ENCODE results near the gene FGGY. TPM values are rescaled to one million over a fixed set of nuclear protein-coding genes. Genes with fewer than 3 reads are reported as not detected.
"Not testable (repeated sequence)": the region's sequence is repeated elsewhere in the genome, so short reads cannot be mapped to it uniquely, and the experiment has no call there.

FGGY gene
- total and polyA plus RNA-seq, 5 donors: 10.0 to 20.5 (median 19.9) TPM

DNA sequence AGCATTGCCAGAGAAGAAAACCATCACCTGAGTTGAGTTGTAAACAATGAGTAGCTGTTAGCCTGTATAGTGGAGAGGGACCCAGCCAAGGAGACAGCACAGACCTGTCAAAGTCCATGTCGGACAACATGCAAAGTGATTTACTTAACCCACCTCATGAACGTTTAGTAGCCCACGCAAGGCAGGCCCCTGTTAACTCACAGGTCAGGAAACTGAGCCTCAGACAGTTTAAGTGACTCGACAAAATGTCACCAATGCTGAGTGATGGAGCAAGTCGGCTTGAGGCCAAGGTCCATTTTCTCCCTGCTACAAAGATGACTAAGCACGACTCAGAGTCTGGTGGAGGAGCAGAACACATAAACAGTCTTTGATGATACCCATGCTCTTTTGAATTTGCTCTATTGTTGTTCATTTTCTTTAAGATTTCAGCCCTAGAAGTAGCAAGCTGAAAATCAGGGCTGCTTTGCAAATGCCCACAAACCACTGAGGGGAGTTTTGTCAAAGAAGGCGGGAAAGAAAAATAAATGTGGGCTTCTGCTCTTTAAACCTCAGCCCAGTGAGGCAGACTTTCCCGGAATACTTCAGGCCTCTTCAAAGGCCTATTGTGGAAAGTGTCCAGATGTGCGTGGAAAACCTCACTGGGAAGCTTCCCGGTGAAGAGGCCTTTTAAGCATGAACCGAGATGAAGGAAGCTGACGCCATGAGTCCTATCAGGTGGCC lies 434.0 kb downstream of the FGGY start:
- DNase-seq (peak; percentile 73 to 85 (median 78)), ATAC-seq (peak; percentile 63 to 88)
- intact Hi-C loops (cut with DNase I): no loop called here
- Histone ChIP-seq H3K9me3 (ENCODE audit: control insufficient read depth, low read length) (no peaks in the 10 kb centered on the region), H3K27ac (ENCODE audit: low read length) (peak overlapping the region; percentile 19), H3K4me1 (ENCODE audit: control insufficient read depth, insufficient read depth, low read length) (peaks cover 10% of the 10 kb centered on the region), H3K4me3 (ENCODE audit: low read length) (no peak overlapping the region), H3K27me3 (ENCODE audit: control insufficient read depth, insufficient read depth) (no peaks in the 10 kb centered on the region)
- 32% methylated on average over 12 of the region's 12 CpGs for WGBS

DNA sequence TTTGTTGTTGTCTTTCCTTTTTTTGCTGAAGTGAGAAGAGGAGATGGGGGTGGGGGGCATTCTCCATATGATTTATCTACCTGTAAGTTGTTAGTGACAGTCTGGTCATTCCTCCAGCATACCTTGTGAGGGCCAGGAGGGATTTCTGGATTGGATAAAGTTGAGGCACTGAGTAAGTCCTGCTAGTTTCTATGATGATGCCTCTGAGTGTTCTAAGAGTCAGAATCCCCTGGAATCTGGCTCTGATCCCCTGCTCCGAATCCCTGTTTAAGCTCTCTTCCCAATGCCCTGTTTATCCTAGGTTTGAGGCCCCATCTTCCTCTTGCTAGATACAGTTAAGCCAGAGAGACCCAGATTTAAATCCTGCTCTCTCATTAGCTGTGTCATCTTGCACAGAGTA lies 434.7 kb downstream of the FGGY start:
- ATAC-seq: no peak
- intact Hi-C loops (cut with DNase I): no loop called here
- 91% methylated on average over 1 of the region's 1 CpG for WGBS
- H3K4me3 ChIP-seq (ENCODE audit: low read length): no peak overlapping the region
- H3K27ac ChIP-seq (ENCODE audit: low read length): peak overlapping the region; percentile 19
- no peaks in the 10 kb centered on the region for H3K27me3 ChIP-seq (ENCODE audit: control insufficient read depth, insufficient read depth)
- H3K9me3 ChIP-seq (ENCODE audit: control insufficient read depth, low read length): no peaks in the 10 kb centered on the region
- H3K4me1 ChIP-seq (ENCODE audit: control insufficient read depth, insufficient read depth, low read length): peaks cover 10% of the 10 kb centered on the region
- DNase-seq: no peak

DNA sequence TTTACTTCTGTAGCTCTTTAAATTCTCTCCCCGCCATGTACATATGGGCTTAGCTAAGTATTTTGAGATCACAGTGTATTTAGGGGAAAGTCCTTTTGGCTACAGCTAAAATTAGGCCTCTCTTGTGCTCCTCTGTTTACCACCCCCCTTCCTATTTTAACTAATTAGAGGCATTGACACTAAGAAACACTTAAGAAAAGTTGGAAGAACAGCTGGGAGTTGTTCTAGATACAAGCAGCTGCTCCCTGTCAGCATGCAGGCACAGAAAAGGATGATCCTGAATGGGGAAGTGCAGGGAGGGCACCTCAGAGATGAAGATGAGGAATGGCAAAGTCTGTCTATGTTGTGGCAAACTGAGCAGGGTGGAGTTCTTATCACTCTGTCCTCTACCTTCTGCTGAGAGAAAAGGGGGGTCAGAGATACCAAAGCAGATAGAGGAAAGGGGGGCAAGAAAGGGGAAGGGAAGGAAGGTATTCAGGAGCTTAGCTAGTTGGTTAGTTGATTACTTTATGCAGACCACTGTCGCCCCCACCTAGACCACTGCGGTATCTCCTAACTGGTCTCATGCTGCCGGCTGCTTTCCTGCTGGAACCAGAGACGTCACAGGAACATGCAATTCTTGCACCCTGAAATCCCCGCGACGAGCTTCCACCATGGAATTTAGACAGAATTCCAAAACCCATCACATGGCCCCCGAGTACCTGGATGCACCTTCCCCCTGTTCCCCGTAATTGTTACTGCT lies 435.5 kb downstream of the FGGY start:
- Histone ChIP-seq H3K27ac (ENCODE audit: low read length) (no peak overlapping the region), H3K4me3 (ENCODE audit: low read length) (no peak overlapping the region), H3K27me3 (ENCODE audit: control insufficient read depth, insufficient read depth) (no peaks in the 10 kb centered on the region), H3K9me3 (ENCODE audit: control insufficient read depth, low read length) (no peaks in the 10 kb centered on the region), H3K4me1 (ENCODE audit: control insufficient read depth, insufficient read depth, low read length) (peaks cover 10% of the 10 kb centered on the region)
- 79% methylated on average over 10 of the region's 10 CpGs for WGBS
- no peak for DNase-seq
- ATAC-seq: no peak
- intact Hi-C loops (cut with DNase I): no loop called here

DNA sequence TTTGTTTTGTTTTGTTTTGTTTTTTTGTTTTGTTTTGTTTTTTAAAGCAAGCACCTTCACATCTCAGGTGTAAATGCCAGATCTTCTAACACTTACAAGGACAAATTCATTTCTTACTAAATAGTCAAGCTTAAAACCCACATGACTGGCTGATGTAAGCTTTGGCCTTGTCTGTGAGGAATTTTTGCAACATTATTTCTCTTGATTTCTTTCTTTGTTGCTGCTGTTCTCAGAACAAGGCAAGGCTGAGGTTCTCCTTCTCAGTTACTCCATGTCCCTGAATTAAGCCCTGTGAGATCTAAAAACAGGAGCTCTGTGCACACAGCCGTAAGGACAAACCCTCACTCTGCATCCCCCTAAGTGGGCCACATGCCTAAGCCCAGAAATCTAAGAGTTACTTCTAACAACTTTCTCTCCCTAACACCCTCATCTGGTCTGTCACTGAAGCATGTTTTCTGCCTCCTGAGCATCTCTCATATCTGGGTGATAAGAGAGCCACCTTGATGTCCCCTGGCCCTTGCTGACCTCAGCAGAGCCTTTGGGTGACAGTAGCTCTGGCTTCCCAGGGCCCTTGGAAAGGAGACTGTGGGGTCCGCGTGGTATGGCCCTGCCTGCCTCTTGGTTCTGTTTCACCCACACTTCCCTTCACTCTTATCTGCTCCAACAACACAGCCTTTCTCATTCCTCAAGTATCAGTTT lies 436.7 kb downstream of the FGGY start:
- Histone ChIP-seq H3K27me3 (ENCODE audit: control insufficient read depth, insufficient read depth) (no peaks in the 10 kb centered on the region), H3K9me3 (ENCODE audit: control insufficient read depth, low read length) (no peaks in the 10 kb centered on the region), H3K4me3 (ENCODE audit: low read length) (no peak overlapping the region), H3K27ac (ENCODE audit: low read length) (peak overlapping the region; percentile 31), H3K4me1 (ENCODE audit: control insufficient read depth, insufficient read depth, low read length) (peaks cover 10% of the 10 kb centered on the region)
- DNase-seq (no peak), ATAC-seq (peak in 1 of 2 donors; percentile 35)
- WGBS: 71% methylated on average over 3 of the region's 3 CpGs
- intact Hi-C loops (cut with DNase I): no loop called here

DNA sequence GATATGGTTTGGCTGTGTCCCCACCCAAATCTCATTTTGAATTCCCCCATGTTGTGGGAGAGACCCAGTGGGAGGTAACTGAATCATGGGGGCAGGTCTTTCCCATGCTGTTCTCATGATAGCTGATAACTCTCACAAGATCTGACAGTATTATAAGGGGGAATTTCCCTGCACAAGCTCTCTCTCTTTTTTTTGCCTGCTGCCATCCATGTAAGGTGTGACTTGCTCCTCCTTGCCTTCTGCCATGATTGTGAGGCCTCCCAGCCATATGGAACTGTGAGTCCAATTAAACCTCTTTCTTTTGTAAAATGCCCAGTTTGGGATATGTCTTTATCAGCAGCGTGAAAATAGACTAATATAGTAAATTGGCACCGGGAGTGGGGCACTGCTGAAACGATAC lies 439.0 kb downstream of the FGGY start:
- DNase-seq; H3K4me3 ChIP-seq (ENCODE audit: low read length); ATAC-seq; H3K27me3 ChIP-seq (ENCODE audit: control insufficient read depth, insufficient read depth); H3K9me3 ChIP-seq (ENCODE audit: control insufficient read depth, low read length); H3K4me1 ChIP-seq (ENCODE audit: control insufficient read depth, insufficient read depth, low read length); intact Hi-C loops (cut with DNase I); H3K27ac ChIP-seq (ENCODE audit: low read length): not testable (repeated sequence)
- WGBS: 98% methylated on average over 3 of the region's 3 CpGs

DNA sequence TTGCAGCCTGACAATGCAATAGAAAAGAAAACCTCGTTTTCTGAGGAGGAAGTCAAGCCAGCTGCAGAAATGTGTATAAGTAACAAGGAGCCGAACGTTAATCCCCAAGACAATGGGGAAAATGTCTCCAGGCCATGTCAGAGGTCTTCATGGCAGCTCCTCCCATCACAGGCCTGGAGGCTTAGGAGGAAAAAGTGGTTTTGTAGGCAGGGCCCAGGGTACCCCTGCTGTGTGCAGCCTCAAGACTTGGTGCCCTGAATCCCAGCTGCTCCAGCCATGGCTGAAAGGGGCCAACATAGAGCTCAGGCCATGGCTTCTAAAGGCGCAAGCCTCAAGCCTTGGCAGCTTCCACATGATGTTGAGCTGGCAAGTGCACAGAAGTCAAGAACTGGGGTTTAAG lies 439.9 kb downstream of the FGGY start:
- Histone ChIP-seq H3K9me3 (ENCODE audit: control insufficient read depth, low read length) (no peaks in the 10 kb centered on the region), H3K4me3 (ENCODE audit: low read length) (no peak overlapping the region), H3K27me3 (ENCODE audit: control insufficient read depth, insufficient read depth) (no peaks in the 10 kb centered on the region), H3K27ac (ENCODE audit: low read length) (no peak overlapping the region), H3K4me1 (ENCODE audit: control insufficient read depth, insufficient read depth, low read length) (peaks cover 6% of the 10 kb centered on the region)
- 96% methylated on average over 4 of the region's 4 CpGs for WGBS
- DNase-seq (no peak), ATAC-seq (no peak)
- intact Hi-C loops (cut with DNase I): no loop called here

DNA sequence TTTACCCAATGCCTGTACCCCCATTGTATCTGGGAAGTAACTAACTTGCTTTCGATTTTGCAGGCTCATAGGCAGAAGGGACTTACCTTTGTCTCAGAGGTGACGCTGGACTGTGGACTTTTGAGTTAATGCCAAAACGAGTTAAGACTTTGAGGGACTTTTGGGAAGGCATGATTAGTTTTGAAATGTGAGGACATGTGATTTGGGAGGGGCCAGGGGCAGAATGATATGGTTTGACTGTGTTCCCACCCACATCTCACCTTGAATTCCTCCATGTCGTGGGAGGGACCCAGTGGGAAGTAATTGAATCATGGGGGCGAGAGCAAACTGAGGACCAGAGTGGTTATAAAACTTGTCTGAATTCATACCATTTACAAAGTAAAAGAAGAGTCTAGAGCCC lies 440.7 kb downstream of the FGGY start:
- H3K4me1 ChIP-seq (ENCODE audit: control insufficient read depth, insufficient read depth, low read length): peaks cover 11% of the 10 kb centered on the region
- no peaks in the 10 kb centered on the region for H3K9me3 ChIP-seq (ENCODE audit: control insufficient read depth, low read length)
- DNase-seq (no peak), ATAC-seq (no peak)
- no peak overlapping the region for H3K27ac ChIP-seq (ENCODE audit: low read length)
- WGBS: 97% methylated on average over 5 of the region's 5 CpGs
- intact Hi-C loops (cut with DNase I): no loop called here
- H3K4me3 ChIP-seq (ENCODE audit: low read length): no peak overlapping the region
- no peaks in the 10 kb centered on the region for H3K27me3 ChIP-seq (ENCODE audit: control insufficient read depth, insufficient read depth)

DNA sequence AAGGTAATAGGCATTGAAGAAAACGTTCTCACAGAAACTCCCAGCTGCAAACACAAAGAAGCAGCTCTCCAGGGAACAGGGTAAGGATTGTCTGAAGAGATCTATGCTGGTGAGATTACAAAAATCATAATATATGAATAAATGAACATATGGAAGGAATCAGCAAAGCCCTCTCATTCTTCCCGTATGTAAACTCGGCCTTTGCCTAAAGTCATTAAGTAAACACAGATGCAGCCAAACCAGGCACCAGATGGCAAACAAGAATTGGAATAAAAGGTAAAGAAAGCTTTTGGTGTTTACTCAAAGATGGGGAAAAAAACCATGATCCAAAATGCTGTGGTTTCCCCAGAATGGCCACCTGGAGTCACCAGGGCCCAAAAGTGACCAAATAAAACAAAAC lies 441.3 kb downstream of the FGGY start:
- intact Hi-C loops (cut with DNase I): no loop called here
- no peak for ATAC-seq
- 79% methylated on average over 3 of the region's 3 CpGs for WGBS

DNA sequence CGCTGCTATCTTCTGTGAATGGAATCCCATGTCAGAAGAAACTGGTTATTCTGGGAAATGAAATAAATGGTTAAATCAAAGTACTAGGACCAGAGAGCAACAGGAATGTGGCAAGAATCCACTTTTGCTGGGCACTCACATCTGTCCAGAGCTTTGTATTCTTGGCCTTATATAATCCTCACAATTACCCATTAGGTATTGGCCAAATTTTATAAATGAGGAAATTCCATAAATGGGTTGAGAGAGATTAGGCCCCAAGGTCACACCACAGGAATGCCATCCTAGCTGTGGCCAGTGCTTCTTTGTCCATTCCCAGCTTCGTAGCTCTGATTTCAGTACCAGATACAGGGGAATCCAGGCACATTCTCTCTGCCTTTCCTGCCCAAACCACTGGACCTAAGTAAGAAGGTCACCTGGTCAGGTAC lies 441.7 kb downstream of the FGGY start:
- no peak for DNase-seq
- Histone ChIP-seq H3K27ac (ENCODE audit: low read length) (no peak overlapping the region), H3K4me3 (ENCODE audit: low read length) (no peak overlapping the region), H3K27me3 (ENCODE audit: control insufficient read depth, insufficient read depth) (no peaks in the 10 kb centered on the region), H3K4me1 (ENCODE audit: control insufficient read depth, insufficient read depth, low read length) (peaks cover 11% of the 10 kb centered on the region), H3K9me3 (ENCODE audit: control insufficient read depth, low read length) (no peaks in the 10 kb centered on the region)
- WGBS: 78% methylated on average over 2 of the region's 2 CpGs
- no peak for ATAC-seq
- intact Hi-C loops (cut with DNase I): no loop called here

More for the DNA sequence above, 441.3 kb downstream of the FGGY start:
- Histone ChIP-seq H3K4me1 (ENCODE audit: control insufficient read depth, insufficient read depth, low read length) (peaks cover 9% of the 10 kb centered on the region), H3K27me3 (ENCODE audit: control insufficient read depth, insufficient read depth) (no peaks in the 10 kb centered on the region), H3K4me3 (ENCODE audit: low read length) (no peak overlapping the region), H3K27ac (ENCODE audit: low read length) (no peak overlapping the region), H3K9me3 (ENCODE audit: control insufficient read depth, low read length) (no peaks in the 10 kb centered on the region)
- DNase-seq: no peak

DNA sequence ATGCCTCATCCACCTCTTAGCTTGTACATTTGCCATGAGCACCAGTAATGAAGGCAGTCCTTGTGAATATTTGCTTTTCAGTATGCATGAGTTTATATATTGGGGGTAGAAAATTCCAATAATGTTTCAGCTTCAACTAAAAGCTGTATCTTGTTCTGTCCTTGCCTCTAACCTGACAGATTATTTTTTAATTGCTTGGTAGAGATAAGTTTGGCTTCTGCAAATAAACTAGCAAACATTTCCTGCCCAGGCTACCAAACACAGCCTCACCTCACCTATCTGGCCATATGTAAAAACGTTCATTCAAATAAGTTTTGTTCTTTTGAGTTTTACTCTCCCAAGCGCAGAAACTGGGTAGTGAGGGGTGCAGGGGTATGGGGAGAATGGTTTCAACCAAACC lies 442.2 kb downstream of the FGGY start:
- 68% methylated on average over 2 of the region's 2 CpGs for WGBS
- ATAC-seq: no peak
- H3K27me3 ChIP-seq (ENCODE audit: control insufficient read depth, insufficient read depth): no peaks in the 10 kb centered on the region

DNA sequence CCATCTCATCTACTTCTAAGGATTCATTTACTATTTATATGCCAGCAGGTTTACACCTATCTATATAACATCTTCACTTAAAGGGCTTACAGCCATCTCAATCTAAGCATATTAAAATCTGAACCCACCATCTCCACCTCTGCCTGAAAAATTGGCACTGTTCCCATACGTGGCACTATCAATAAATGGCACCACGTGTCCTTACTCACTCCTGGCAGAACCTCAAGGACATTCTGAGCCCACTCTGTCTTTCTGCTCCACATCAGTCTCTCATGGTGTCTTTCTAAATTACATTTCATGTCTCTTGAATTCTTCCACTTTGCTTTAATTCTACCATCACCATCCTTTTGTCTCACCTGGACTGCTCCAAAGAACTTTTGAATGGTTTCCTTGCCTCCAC lies 445.6 kb downstream of the FGGY start:
- intact Hi-C loops (cut with DNase I): no loop called here
- H3K27me3 ChIP-seq (ENCODE audit: control insufficient read depth, insufficient read depth): no peaks in the 10 kb centered on the region
- no peaks in the 10 kb centered on the region for H3K9me3 ChIP-seq (ENCODE audit: control insufficient read depth, low read length)
- no peak overlapping the region for H3K27ac ChIP-seq (ENCODE audit: low read length)
- DNase-seq: no peak
- no peak overlapping the region for H3K4me3 ChIP-seq (ENCODE audit: low read length)
- ATAC-seq: peak in 1 of 2 donors; percentile 21
- WGBS: 45% methylated on average over 2 of the region's 2 CpGs
- peaks cover 9% of the 10 kb centered on the region for H3K4me1 ChIP-seq (ENCODE audit: control insufficient read depth, insufficient read depth, low read length)

More for the DNA sequence above, 442.2 kb downstream of the FGGY start:
- peaks cover 9% of the 10 kb centered on the region for H3K4me1 ChIP-seq (ENCODE audit: control insufficient read depth, insufficient read depth, low read length)
- intact Hi-C loops (cut with DNase I): no loop called here
- DNase-seq: no peak
- no peak overlapping the region for H3K4me3 ChIP-seq (ENCODE audit: low read length)
- no peaks in the 10 kb centered on the region for H3K9me3 ChIP-seq (ENCODE audit: control insufficient read depth, low read length)
- no peak overlapping the region for H3K27ac ChIP-seq (ENCODE audit: low read length)

Measured in right cardiac atrium (tissue), 5 donors.